ENCODE measurements around the gene CCDC187.

Gene CCDC187

DNA sequence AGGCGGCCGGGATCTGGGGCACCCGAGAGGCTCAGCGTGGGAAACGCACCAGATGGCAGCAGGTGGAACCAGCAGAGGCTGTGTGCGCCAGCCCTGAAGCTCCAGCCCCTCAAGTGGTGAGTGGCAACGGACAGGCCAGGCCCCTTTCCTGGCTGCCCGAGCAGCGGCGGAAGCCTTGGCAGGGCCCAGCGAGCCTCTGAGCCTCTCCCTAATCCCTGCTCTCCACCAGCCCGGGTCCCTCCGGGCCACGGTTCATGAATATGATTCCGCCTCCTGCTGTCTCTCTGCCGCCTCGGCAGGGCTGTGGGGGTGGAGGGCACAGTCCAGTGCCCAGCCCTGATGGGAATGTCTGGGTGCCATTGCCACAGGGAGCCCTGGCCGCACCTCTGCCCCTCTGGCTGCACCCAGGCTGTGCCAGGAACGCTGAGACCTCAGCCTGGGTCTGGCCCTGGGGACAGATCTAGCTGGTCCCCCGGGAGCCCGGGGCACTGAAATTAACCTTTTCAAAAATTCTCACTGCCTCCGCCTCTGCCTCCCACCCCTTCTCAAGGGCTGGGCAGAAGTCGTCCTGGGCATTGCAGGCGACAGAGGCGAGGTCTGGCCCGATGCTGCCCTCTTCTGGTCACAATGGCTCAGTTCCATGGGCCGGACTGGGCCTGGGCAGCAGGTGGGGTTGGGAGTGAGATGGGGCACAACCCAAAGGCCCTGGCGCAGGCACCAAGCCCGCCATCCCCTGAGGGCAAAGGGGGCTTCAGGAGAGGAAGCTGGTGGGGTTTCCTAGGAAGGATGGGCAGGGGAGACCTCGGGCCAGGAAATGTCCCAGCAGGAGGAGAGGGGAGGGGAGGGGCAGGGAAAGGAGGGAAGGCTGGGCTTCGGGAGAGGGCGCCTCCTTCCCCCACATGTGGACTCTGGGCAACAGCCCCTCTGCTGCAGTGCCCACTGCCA lies 20.3 kb downstream of the CCDC187 start:
- no peak for DNase-seq (ENCODE audit: low read depth, low spot score)

DNA sequence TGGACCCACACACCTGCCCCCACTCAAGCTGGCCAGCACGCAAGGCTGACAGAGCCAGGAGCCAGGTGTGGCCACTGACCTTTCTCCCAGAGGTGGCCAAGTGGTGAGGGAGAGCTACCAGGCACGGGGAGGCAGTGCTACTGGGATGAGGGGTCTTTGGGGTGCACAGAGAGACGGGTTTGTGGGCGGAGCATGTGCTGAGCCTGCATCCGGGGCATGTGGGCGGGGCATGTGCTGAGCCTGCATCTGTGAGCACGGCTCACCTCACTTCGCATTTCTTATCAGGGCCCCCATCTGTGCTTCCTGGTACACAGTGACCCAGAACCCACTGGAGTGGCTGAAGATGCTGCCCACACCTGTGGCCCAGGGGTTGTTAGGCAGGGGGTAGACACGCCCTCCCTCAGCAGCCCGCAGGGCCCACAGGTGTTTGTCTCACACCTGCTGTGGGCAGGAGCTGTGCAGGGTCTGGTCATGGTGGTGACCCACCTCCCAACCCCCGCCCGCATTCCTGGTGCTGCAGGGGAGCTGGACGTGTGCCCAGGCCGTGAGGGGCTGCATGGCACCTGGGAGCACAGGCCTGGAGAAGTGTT lies 21.5 kb downstream of the CCDC187 start:
- no peak for DNase-seq (ENCODE audit: low read depth, low spot score)

- DNase-seq (ENCODE audit: low read depth, low spot score) = no peak
Observed at GRCh38 chr9:136281421-136282271, 22.2 kb downstream of the CCDC187 start.

- DNase-seq (ENCODE audit: low read depth, low spot score) = no peak
Observed at GRCh38 chr9:136280535-136281315, 23.2 kb downstream of the CCDC187 start.

- no peak for DNase-seq (ENCODE audit: low read depth, low spot score)
Observed at GRCh38 chr9:136279471-136279870, 24.4 kb downstream of the CCDC187 start.

GRCh38 chr9:136278894-136279293 lies 25.0 kb downstream of the CCDC187 start:
- no peak for DNase-seq (ENCODE audit: low read depth, low spot score)

- no peak for DNase-seq (ENCODE audit: low read depth, low spot score)
Observed at GRCh38 chr9:136278221-136278620, 25.7 kb downstream of the CCDC187 start.

GRCh38 chr9:136277746-136278145 lies 26.1 kb downstream of the CCDC187 start:
- no peak for DNase-seq (ENCODE audit: low read depth, low spot score)

- DNase-seq (ENCODE audit: low read depth, low spot score) = no peak
Observed at GRCh38 chr9:136276716-136277115, 27.2 kb downstream of the CCDC187 start.

GRCh38 chr9:136275655-136276429 lies 28.1 kb downstream of the CCDC187 start:
- DNase-seq (ENCODE audit: low read depth, low spot score) = no peak

DNA sequence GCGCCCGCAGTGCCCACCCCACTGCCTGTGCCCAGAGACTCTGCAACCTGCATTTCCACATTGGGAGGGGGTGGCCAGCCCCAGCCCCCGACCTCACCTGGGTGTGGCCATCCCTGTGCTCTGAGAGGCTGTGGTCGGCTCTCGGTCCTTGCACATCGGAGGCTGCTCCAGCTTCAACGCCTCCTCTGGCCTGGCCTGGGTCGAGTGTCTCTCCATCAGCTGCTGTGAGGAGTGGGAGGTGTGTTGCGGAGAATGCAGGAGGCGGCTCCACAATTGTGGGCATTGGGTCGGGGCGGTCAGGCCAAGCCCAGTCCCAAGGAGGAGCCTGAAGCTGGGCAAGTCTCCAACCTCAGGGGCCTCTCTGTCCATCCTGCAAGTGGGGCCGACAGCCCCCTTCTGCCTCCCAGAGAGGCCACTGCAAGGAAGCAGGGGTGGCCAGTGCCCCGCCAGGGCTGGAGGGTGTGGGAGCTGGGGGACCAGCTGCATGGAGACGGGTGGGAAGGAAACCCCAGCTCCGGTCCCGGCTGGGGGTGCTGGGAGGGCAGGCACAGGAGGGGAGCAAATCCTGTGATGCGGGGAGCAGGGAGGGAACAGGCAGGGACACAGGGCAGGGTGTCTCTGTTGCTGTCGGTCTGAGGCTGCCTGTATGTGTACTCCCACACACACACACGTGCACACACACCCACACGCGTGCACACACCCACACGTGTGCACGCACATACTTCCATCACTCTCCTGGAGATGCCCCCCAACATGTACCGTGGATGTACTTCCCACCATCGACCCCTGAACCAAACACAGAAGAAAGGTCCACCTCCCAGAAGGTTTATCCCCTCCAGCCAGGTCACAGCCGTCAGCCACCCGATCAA lies 28.9 kb downstream of the CCDC187 start:
- no peak for DNase-seq (ENCODE audit: low read depth, low spot score)

GRCh38 chr9:136273921-136274785 lies 29.7 kb downstream of the CCDC187 start:
- DNase-seq (ENCODE audit: low read depth, low spot score) = no peak

GRCh38 chr9:136273244-136273865 lies 30.5 kb downstream of the CCDC187 start:
- no peak for DNase-seq (ENCODE audit: low read depth, low spot score)

- no peak for DNase-seq (ENCODE audit: low read depth, low spot score)
Observed at GRCh38 chr9:136270173-136270705, 33.7 kb downstream of the CCDC187 start.

- DNase-seq (ENCODE audit: low read depth, low spot score) = no peak
Observed at GRCh38 chr9:136268735-136269134, 35.2 kb downstream of the CCDC187 start.

DNA sequence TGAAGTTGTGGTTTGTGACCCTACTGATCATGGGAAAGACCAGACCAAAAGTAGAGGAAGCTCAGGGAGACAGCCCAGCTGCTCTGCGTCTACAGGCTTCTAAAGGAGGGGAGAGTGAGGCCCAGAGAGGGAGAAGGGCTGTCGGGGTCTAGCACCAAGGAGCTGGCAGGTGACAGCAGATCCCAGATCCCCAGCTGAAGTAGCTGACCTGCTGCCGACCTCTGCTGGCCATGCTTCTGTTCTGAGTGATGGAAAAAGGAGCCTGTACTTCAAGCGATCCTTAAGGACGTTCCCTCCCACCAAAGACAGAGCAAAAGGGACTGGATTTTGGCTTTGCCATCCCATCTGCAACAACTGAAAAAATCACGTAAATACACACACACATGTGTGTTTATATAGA lies 35.6 kb downstream of the CCDC187 start:
- no peak for DNase-seq (ENCODE audit: low read depth, low spot score)

GRCh38 chr9:136267261-136268111 lies 36.4 kb downstream of the CCDC187 start:
- DNase-seq (ENCODE audit: low read depth, low spot score) = no peak

Measured in brain pericyte (primary cell).